Liver (tissue), 9 donors: ENCODE data around the gene ZNF541. TPM values are rescaled to one million over a fixed set of nuclear protein-coding genes. Genes with fewer than 3 reads are reported as not detected.

Experiments used
- DNase-seq: peaks from one replicate; pipeline ENCODE4 v3.0.0-alpha.2; 2017; ENCODE audit warnings: low spot score
- H3K27ac ChIP-seq, 2 donors: one replicate each; pipeline ENCODE4 v1.7.0; 2013; ENCODE audit warnings: inconsistent platforms in 2 of 2, low read length in 2 of 2, control low read depth in 1 of 2, low read depth in 1 of 2, mild to moderate bottlenecking in 1 of 2
- H3K27me3 ChIP-seq, 4 donors: one replicate each; pipeline versions ENCODE4 v1.6.1 to v1.7.0; 2013; ENCODE audit warnings: low read length in 3 of 4, inconsistent platforms in 1 of 4, mild to moderate bottlenecking in 1 of 4, moderate library complexity in 1 of 4; ENCODE audit not compliant: control insufficient read depth in 4 of 4, insufficient read depth in 4 of 4
- H3K36me3 ChIP-seq, 4 donors: one replicate each; pipeline versions ENCODE4 v1.6.1 to v1.7.0; 2013; ENCODE audit warnings: low read length in 3 of 4, mild to moderate bottlenecking in 3 of 4, low read depth in 1 of 4, moderate library complexity in 1 of 4; ENCODE audit not compliant: control insufficient read depth in 4 of 4, insufficient read depth in 3 of 4
- H3K4me1 ChIP-seq, 4 donors: one replicate each; pipeline versions ENCODE4 v1.6.1 to v1.7.0; 2013; ENCODE audit warnings: low read length in 3 of 4, mild to moderate bottlenecking in 3 of 4, moderate library complexity in 1 of 4; ENCODE audit not compliant: control insufficient read depth in 4 of 4, insufficient read depth in 4 of 4
- H3K4me3 ChIP-seq, 3 donors: one replicate each; pipeline versions ENCODE4 v1.6.1 to v1.7.0; 2013; ENCODE audit warnings: low read length in 3 of 3, control low read depth in 1 of 3, low read depth in 1 of 3, mild to moderate bottlenecking in 1 of 3
- H3K9ac ChIP-seq, 2 donors: one replicate each; pipeline ENCODE4 v1.7.0; 2013; ENCODE audit warnings: low read length in 2 of 2, mild to moderate bottlenecking in 2 of 2, moderate library complexity in 2 of 2, control low read depth in 1 of 2, low read depth in 1 of 2
- H3K9me3 ChIP-seq, 4 donors: one replicate each; pipeline versions ENCODE4 v1.6.1 to v1.7.0; 2013; ENCODE audit warnings: low read length in 3 of 4; ENCODE audit not compliant: control insufficient read depth in 4 of 4
- EGR1 ChIP-seq, 2 donors: IDR thresholded peaks; 2 replicates each; pipeline ENCODE4 v1.6.1; 2016 to 2018; ENCODE audit warnings: antibody characterized with exemption in 2 of 2, low read depth in 2 of 2
- FOXA1 ChIP-seq: IDR thresholded peaks from 2 replicates; pipeline ENCODE4 v1.6.1; 2016; ENCODE audit warnings: antibody characterized with exemption
- FOXA2 ChIP-seq: IDR thresholded peaks from 2 replicates; pipeline ENCODE4 v1.6.1; 2016; ENCODE audit warnings: antibody characterized with exemption
- GABPA ChIP-seq, 2 donors: IDR thresholded peaks in 1 of 2; conservative IDR thresholded peaks in 1 of 2; 2 replicates each; pipeline ENCODE4 v1.6.1; 2016; ENCODE audit warnings: antibody characterized with exemption in 2 of 2, mild to moderate bottlenecking in 1 of 2, moderate library complexity in 1 of 2
- HNF4A ChIP-seq, 2 donors: conservative IDR thresholded peaks; 2 replicates each; pipeline ENCODE4 v1.6.1; 2016; ENCODE audit warnings: antibody characterized with exemption in 2 of 2, mild to moderate bottlenecking in 2 of 2
- HNF4G ChIP-seq: IDR thresholded peaks from 2 replicates; pipeline ENCODE4 v1.6.1; 2016; ENCODE audit warnings: antibody characterized with exemption
- JUND ChIP-seq, 2 donors: IDR thresholded peaks; 2 replicates each; pipeline ENCODE4 v1.6.1; 2016; ENCODE audit warnings: antibody characterized with exemption in 2 of 2
- NR2F2 ChIP-seq: IDR thresholded peaks from 2 replicates; pipeline ENCODE4 v1.6.1; 2016; ENCODE audit warnings: antibody characterized with exemption
- RAD21 ChIP-seq, 2 donors: IDR thresholded peaks; 2 replicates each; pipeline ENCODE4 v1.6.1; 2016; ENCODE audit warnings: antibody characterized with exemption in 2 of 2, mild to moderate bottlenecking in 2 of 2
- REST ChIP-seq: IDR thresholded peaks from 2 replicates; pipeline ENCODE4 v1.6.1; 2016; ENCODE audit warnings: antibody characterized with exemption, mild to moderate bottlenecking
- RXRA ChIP-seq, 2 donors: IDR thresholded peaks; 2 replicates each; pipeline ENCODE4 v1.6.1; 2017 to 2018; ENCODE audit warnings: antibody characterized with exemption in 2 of 2, mild to moderate bottlenecking in 1 of 2
- SP1 ChIP-seq: IDR thresholded peaks from 2 replicates; pipeline ENCODE4 v1.6.1; 2018; ENCODE audit warnings: antibody characterized with exemption, mild to moderate bottlenecking
- TAF1 ChIP-seq: conservative IDR thresholded peaks from 2 replicates; pipeline ENCODE4 v1.6.1; 2016; ENCODE audit warnings: antibody characterized with exemption, mild to moderate bottlenecking
- YY1 ChIP-seq: IDR thresholded peaks from 2 replicates; pipeline ENCODE4 v1.6.1; 2016; ENCODE audit warnings: antibody characterized with exemption, mild to moderate bottlenecking
- ZBTB33 ChIP-seq: IDR thresholded peaks from 2 replicates; pipeline ENCODE4 v1.6.1; 2016; ENCODE audit warnings: antibody characterized with exemption
- WGBS: extraction: QIAGEN DNeasy Blood & Tissue Kit; methylation state at CpG from one replicate; pipeline ENCODE4 v1.1.7; 2013; 5-methylcytosine and 5-hydroxymethylcytosine counted together
- polyA plus RNA-seq, 2 donors: library from polyadenylated mRNA; stranded (reverse) in 1 of 2; unstranded in 1 of 2; fragments of 200-250 nt in 1 of 2; fragments of >200 nt in 1 of 2; fragmentation: Nextera tagmentation in 1 of 2; extraction: Ambion mirVana in 1 of 2; gene quantifications; one replicate each; pipeline versions ENCODE4 v1.2.1 to v1.2.3, GENCODE V29; 2013 to 2015
- total RNA-seq, 2 donors: library from RNA; depleted of rRNA; stranded (reverse); fragments of >200 nt; gene quantifications; one replicate each; pipeline ENCODE4 v1.2.3, GENCODE V29; 2014
- TF ChIP-seq, protein P1 (sequence below): fragments of 150-350 bp; IDR thresholded peaks from 2 replicates; pipeline ENCODE4 v1.5.1; 2017; ENCODE audit warnings: improper control_type of control experiment, low read depth, low read length; ENCODE audit not compliant: missing input control
- TF ChIP-seq, protein P2 (sequence below): IDR thresholded peaks from 2 replicates; pipeline ENCODE4 v1.6.1; 2016; ENCODE audit warnings: antibody characterized with exemption
- TF ChIP-seq, protein P3 (sequence below): IDR thresholded peaks from 2 replicates; pipeline ENCODE4 v1.6.1; 2016; ENCODE audit warnings: antibody characterized with exemption
- donor health status: healthy.
- donor health status: healthy.
- donor health status: healthy.
- donor health status: healthy.
- donor health status: healthy.

The ZNF541 gene
- total and polyA plus RNA-seq, 4 donors, result 0.05 to 0.09 (median 0.08) TPM; not detected in 1

- Histone ChIP-seq H3K27ac (no peak overlapping the region), H3K9me3 (no peaks in the 10 kb centered on the region), H3K36me3 (no peaks in the 10 kb centered on the region), H3K9ac (no peak overlapping the region), H3K4me1 (no peaks in the 10 kb centered on the region), H3K27me3 (no peaks in the 10 kb centered on the region), H3K4me3 (no peak overlapping the region)
- no peak for TF ChIP-seq NR2F2
- no peak for DNase-seq
- WGBS, result 82% methylated on average over 3 of the region's 3 CpGs
These were observed 7.4 kb upstream of the ZNF541 start for GRCh38 chr19:47580397-47580796.

- Histone ChIP-seq H3K4me1 (peaks cover 0 to 6% (median 0%) of the 10 kb centered on the region in 4 donors), H3K27me3 (no peaks in the 10 kb centered on the region), H3K9me3 (no peaks in the 10 kb centered on the region), H3K36me3 (no peaks in the 10 kb centered on the region), H3K4me3 (peak overlapping the region in 1 of 3 donors; percentile 41), H3K27ac (no peak overlapping the region), H3K9ac (no peak overlapping the region)
- TF ChIP-seq EGR1 (IDR thresholded peaks at IDR 0.05; ENCODE audit: low read depth in 2 of 2) (no peak), FOXA1 (no peak)
- WGBS, result 70% methylated on average over 22 of the region's 22 CpGs
- no peak for DNase-seq
These were observed 313 bp downstream of the ZNF541 start for GRCh38 chr19:47572635-47573034.

GRCh38 chr19:47569331-47569730 lies 3.6 kb downstream of the ZNF541 start:
- peaks cover 0 to 6% (median under 1%) of the 10 kb centered on the region in 4 donors for H3K4me1 ChIP-seq
- H3K4me3 ChIP-seq, result no peak overlapping the region
- H3K9ac ChIP-seq, result no peak overlapping the region
- H3K27ac ChIP-seq, result no peak overlapping the region
- 94% methylated on average over 9 of the region's 9 CpGs for WGBS
- no peaks in the 10 kb centered on the region for H3K27me3 ChIP-seq
- H3K36me3 ChIP-seq, result no peaks in the 10 kb centered on the region
- TF ChIP-seq FOXA2, result no peak
- TF ChIP-seq SP1, result no peak
- TF ChIP-seq ZBTB33, result no peak
- no peak for TF ChIP-seq JUND (IDR thresholded peaks at IDR 0.05)
- no peak for TF ChIP-seq REST
- TF ChIP-seq RAD21 (IDR thresholded peaks at IDR 0.05), result no peak
- TF ChIP-seq HNF4A (conservative IDR thresholded peaks at IDR 0.05), result no peak
- no peak for TF ChIP-seq EGR1 (IDR thresholded peaks at IDR 0.05; ENCODE audit: low read depth in 2 of 2)
- no peak for TF ChIP-seq FOXA1
- TF ChIP-seq RXRA (IDR thresholded peaks at IDR 0.05), result no peak
- no peak for TF ChIP-seq YY1
- TF ChIP-seq GABPA (IDR thresholded peaks at IDR 0.05 in 1 of 2, conservative IDR thresholded peaks at IDR 0.05 in 1 of 2), result no peak
- TF ChIP-seq NR2F2, result no peak
- no peak for TF ChIP-seq HNF4G
- TF ChIP-seq, protein P1, sequence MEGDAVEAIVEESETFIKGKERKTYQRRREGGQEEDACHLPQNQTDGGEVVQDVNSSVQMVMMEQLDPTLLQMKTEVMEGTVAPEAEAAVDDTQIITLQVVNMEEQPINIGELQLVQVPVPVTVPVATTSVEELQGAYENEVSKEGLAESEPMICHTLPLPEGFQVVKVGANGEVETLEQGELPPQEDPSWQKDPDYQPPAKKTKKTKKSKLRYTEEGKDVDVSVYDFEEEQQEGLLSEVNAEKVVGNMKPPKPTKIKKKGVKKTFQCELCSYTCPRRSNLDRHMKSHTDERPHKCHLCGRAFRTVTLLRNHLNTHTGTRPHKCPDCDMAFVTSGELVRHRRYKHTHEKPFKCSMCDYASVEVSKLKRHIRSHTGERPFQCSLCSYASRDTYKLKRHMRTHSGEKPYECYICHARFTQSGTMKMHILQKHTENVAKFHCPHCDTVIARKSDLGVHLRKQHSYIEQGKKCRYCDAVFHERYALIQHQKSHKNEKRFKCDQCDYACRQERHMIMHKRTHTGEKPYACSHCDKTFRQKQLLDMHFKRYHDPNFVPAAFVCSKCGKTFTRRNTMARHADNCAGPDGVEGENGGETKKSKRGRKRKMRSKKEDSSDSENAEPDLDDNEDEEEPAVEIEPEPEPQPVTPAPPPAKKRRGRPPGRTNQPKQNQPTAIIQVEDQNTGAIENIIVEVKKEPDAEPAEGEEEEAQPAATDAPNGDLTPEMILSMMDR, result no peak
- TF ChIP-seq, protein P2, sequence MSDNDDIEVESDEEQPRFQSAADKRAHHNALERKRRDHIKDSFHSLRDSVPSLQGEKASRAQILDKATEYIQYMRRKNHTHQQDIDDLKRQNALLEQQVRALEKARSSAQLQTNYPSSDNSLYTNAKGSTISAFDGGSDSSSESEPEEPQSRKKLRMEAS, result no peak
- no peak for TF ChIP-seq TAF1
- TF ChIP-seq, protein P3, sequence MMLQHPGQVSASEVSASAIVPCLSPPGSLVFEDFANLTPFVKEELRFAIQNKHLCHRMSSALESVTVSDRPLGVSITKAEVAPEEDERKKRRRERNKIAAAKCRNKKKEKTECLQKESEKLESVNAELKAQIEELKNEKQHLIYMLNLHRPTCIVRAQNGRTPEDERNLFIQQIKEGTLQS, result no peak
- H3K9me3 ChIP-seq, result no peaks in the 10 kb centered on the region
- DNase-seq, result no peak
